NB4 (cell line): ENCODE data around the gene SLX9.

Experiments used
- DNase-seq: peaks from one replicate; pipeline ENCODE4 v3.0.0; 2010; ENCODE audit warnings: low read depth
- H3K4me3 ChIP-seq: one replicate; pipeline ENCODE4 v1.5.1; 2011; ENCODE audit warnings: mild to moderate bottlenecking, low read depth, low read length, moderate library complexity
- MAX ChIP-seq: IDR thresholded peaks from 2 replicates; pipeline ENCODE4 v1.6.1; 2011; ENCODE audit warnings: low read depth, low read length
- MYC ChIP-seq: IDR thresholded peaks from 2 replicates; pipeline ENCODE4 v1.6.1; 2011; ENCODE audit warnings: low read depth, low read length
- POLR2A ChIP-seq: IDR thresholded peaks from 2 replicates; pipeline ENCODE4 v1.6.1; 2011; ENCODE audit warnings: mild to moderate bottlenecking; ENCODE audit not compliant: insufficient read length; ENCODE audit errors: extremely low read depth
- TF ChIP-seq, protein P1 (sequence below): IDR thresholded peaks from one replicate; pipeline ENCODE4 v1.5.1; 2012; ENCODE audit warnings: low read depth, low read length

Gene SLX9

DNA sequence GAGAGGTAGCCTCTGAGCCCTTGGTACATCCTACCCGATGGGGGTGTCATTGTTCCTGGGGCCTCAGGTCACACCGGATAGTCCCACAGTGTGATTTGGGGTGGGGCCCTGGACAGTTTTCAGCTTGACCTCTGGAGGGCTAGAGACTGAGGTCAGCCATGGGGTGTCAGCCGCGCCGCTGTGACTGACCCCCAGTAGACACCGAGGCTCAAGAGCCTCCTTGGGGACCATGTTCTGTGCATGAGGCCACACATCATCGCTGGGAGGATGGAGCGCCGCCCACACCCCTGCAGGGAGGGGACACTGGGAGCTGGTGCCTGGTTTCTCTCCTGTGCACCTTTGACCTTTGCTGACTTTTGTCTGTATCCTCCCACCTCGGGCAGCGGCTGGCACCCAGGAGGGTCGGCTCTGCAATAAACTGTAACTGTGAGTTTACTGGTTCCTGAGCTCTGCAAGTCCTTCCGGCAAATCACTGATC lies 41.8 kb upstream of the SLX9 start:
- TF ChIP-seq MYC (no peak), MAX (no peak), POLR2A (no peak)
- TF ChIP-seq, protein P1, sequence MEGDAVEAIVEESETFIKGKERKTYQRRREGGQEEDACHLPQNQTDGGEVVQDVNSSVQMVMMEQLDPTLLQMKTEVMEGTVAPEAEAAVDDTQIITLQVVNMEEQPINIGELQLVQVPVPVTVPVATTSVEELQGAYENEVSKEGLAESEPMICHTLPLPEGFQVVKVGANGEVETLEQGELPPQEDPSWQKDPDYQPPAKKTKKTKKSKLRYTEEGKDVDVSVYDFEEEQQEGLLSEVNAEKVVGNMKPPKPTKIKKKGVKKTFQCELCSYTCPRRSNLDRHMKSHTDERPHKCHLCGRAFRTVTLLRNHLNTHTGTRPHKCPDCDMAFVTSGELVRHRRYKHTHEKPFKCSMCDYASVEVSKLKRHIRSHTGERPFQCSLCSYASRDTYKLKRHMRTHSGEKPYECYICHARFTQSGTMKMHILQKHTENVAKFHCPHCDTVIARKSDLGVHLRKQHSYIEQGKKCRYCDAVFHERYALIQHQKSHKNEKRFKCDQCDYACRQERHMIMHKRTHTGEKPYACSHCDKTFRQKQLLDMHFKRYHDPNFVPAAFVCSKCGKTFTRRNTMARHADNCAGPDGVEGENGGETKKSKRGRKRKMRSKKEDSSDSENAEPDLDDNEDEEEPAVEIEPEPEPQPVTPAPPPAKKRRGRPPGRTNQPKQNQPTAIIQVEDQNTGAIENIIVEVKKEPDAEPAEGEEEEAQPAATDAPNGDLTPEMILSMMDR: no peak
- no peak for DNase-seq
- no peak overlapping the region for H3K4me3 ChIP-seq

DNA sequence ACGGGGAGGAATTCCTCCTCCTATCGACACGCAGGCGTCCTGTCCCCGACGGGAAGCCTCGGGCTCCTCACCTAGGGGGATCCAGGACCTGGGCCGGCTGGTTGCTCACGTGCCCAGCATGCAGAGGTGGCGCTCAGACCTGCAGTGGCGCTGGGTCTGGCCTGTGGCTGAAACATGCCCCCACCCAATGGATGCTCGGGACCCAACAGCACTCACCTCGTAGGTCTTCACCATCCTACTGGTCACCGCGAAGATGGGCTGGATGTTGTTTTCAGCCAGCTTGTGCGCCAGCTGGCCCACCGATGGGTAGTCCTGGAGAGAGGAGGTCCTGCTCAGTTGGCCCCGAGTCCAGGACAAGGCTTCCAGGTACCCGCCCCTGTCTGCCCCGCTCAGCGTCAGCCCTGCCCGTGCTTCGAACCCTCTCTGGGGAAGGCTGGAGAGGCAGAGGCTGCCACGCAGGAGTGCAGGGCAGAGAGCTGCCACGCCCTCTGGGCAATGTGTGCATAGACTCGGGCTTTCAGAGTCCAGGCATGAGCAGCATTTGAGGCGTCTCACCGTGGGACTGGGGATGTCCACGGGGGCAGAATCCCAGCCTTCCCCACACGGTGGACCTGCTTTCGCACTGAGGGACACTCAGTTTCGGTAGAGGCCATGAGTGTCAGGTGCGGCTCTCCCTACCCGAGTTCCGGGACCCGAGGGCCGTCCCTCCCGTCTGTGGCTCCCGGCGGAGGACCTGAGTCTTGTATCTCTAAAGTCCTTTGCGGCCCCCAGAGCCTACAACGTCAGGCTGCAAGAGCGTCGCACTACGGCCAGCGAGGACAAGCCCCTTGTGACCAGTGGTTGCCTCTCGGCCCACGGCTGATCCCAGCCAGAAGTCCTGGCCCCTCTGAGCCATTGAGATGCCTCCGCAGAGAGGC lies 40.7 kb upstream of the SLX9 start:
- TF ChIP-seq MYC (no peak), MAX (no peak), POLR2A (no peak)
- no peak overlapping the region for H3K4me3 ChIP-seq
- no peak for DNase-seq

DNA sequence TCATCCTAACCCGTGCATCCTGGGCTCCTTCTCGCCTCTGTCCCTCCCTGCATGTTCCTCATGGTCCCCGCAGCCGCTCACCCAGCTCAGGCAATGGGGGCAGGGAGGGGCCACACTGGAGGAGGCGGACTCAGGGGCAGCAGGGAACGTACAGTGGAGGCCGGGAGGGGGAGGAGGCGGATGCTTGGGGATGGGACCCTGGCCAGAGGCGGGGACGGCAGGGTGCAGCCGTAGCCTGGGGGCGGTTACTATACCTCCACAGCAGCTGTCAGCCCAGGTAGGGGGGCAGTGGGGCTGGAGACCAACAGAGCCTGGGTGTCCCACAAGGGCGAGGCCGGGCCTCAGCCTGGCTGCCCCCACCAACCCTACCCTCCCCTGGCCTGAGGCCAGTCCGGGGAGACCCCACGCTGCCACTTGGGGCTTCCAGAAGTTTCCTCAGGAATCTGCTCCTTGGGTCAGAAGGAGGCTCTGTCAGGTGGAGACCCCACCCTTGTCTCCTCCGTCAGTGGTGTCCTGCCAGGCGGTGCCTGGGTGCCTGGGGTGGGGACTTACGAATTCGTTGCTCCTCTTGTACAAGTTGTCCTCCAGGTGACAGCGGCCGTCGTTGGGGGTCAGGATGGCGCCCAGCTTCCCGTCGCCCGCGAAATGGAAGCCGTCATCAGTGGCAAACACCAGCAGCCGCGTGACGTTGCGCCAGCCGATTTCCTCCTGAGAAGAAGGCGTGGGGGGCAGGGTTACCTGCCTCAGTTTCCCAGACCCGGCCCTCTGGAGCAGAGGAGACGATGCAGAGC lies 39.9 kb upstream of the SLX9 start:
- no peak for DNase-seq
- TF ChIP-seq POLR2A (no peak), MYC (no peak), MAX (no peak)
- TF ChIP-seq, protein P1: no peak
- no peak overlapping the region for H3K4me3 ChIP-seq

DNA sequence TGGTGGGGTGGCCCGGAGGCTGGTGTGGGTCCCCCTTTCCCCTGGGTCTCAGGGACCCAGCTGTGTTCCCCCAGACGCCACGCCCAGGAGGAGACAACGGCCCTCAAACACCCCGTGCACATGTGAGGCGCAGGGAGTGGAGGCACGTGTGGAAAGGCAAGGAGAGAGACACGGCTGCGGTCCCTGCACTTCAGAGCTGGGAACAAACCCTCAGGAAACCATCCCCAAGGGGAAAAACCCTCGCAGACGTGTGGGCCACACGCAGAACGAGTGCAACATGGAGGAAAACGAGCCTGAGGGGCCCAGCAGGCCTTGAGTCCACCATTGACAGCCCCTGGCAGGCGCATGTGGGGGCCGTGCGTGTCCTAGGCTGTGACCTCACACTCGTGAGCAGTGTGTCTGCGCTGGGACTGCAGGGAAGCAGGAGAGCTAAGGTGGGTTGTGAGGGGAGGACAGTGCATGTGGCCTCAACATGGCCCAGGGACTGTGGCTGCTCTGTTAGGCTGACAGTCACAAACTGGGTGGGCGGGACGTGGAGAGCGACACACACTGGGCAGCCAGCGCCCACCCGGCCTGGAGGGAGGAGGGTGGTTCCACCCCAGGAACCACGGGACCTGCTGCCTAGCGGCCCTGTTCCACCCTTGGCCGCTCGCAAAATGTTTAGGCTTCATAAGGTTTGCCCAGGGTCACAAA lies 39.1 kb upstream of the SLX9 start:
- H3K4me3 ChIP-seq: no peak overlapping the region

GRCh38 chr21:44901391-44902074 lies 38.3 kb upstream of the SLX9 start:
- TF ChIP-seq MAX: no peak
- TF ChIP-seq MYC: no peak
- TF ChIP-seq, protein P1: no peak
- no peak for DNase-seq
- H3K4me3 ChIP-seq: no peak overlapping the region

More for the DNA sequence above, 39.1 kb upstream of the SLX9 start:
- DNase-seq: no peak
- TF ChIP-seq MYC (no peak), POLR2A (no peak), MAX (no peak)
- TF ChIP-seq, protein P1: no peak
